Keratinocyte (primary cell): ENCODE measurements around the gene DOC2A. TPM values are rescaled to one million over a fixed set of nuclear protein-coding genes. Genes with fewer than 3 reads are reported as not detected.

Source experiments
- DNase-seq: peaks from one replicate; pipeline ENCODE4 v3.0.0-alpha.2; 2011; ENCODE audit warnings: low read depth, missing footprints, low spot score
- FAIRE-seq: peaks from 2 replicates; lab custom pipeline; 2011; peaks lifted over from hg19 to GRCh38; lab: Jason Lieb, UNC
- H2AFZ ChIP-seq: 2 replicates; pipeline ENCODE4 v1.6.0; 2012; ENCODE audit warnings: low read length, control low read depth, inconsistent platforms; ENCODE audit not compliant: control insufficient read depth
- H3K27ac ChIP-seq: 2 replicates; pipeline ENCODE4 v1.5.1; 2011; ENCODE audit warnings: low read length; ENCODE audit not compliant: control insufficient read depth, insufficient read depth
- H3K27me3 ChIP-seq: 3 replicates; pipeline ENCODE4 v1.6.0; 2011; ENCODE audit warnings: low read length; ENCODE audit not compliant: control insufficient read depth, insufficient read depth; ENCODE audit errors: extremely low read depth
- H3K36me3 ChIP-seq, 2 experiments: 2 replicates in 1 of 2; 3 replicates in 1 of 2; pipeline ENCODE4 v1.5.1; 2011; ENCODE audit warnings: low read length in 2 of 2, mild to moderate bottlenecking in 1 of 2; ENCODE audit not compliant: control insufficient read depth in 2 of 2, insufficient read depth in 2 of 2; ENCODE audit errors: extremely low read depth in 1 of 2
- H3K4me1 ChIP-seq: 3 replicates; pipeline ENCODE4 v1.5.1; 2011; ENCODE audit warnings: low read length; ENCODE audit not compliant: control insufficient read depth, insufficient read depth; ENCODE audit errors: extremely low read depth
- H3K4me2 ChIP-seq: 3 replicates; pipeline ENCODE4 v1.6.0; 2011; ENCODE audit warnings: low read depth, low read length; ENCODE audit not compliant: control insufficient read depth, insufficient read depth; ENCODE audit errors: extremely low read depth
- H3K4me3 ChIP-seq, 3 experiments: fragments of 200-600 bp in 1 of 3; sonication (generic) in 1 of 3; 2 replicates in 2 of 3; 3 replicates in 1 of 3; pipeline ENCODE4 v1.5.1; 2011 to 2016; ENCODE audit warnings: low read length in 3 of 3, mild to moderate bottlenecking in 3 of 3, control low read depth in 2 of 3, inconsistent platforms in 1 of 3, low read depth in 1 of 3, mixed read lengths in 1 of 3, mixed run types in 1 of 3, moderate library complexity in 1 of 3; ENCODE audit not compliant: control insufficient read depth in 2 of 3, insufficient read depth in 2 of 3; ENCODE audit errors: extremely low read depth in 1 of 3
- H3K79me2 ChIP-seq: 2 replicates; pipeline ENCODE4 v1.6.0; 2012; ENCODE audit warnings: low read length; ENCODE audit not compliant: control insufficient read depth, insufficient read depth
- H3K9ac ChIP-seq: 3 replicates; pipeline ENCODE4 v1.6.0; 2011; ENCODE audit warnings: low read length; ENCODE audit not compliant: control insufficient read depth, insufficient read depth; ENCODE audit errors: extremely low read depth
- H3K9me1 ChIP-seq: 3 replicates; pipeline ENCODE4 v1.6.0; 2011; ENCODE audit warnings: low read length; ENCODE audit not compliant: control insufficient read depth, insufficient read depth; ENCODE audit errors: extremely low read depth
- H3K9me3 ChIP-seq: 2 replicates; pipeline ENCODE4 v1.5.1; 2012; ENCODE audit warnings: low read depth, low read length; ENCODE audit not compliant: control insufficient read depth
- H4K20me1 ChIP-seq: 3 replicates; pipeline ENCODE4 v1.6.0; 2011; ENCODE audit warnings: low read length; ENCODE audit not compliant: control insufficient read depth, insufficient read depth; ENCODE audit errors: extremely low read depth
- EZH2 ChIP-seq: IDR thresholded peaks from one replicate; pipeline ENCODE4 v1.6.1; 2012; ENCODE audit warnings: inconsistent platforms, mild to moderate bottlenecking, low read length, moderate library complexity
- dilution Hi-C: fragments of 300-500 bp; cut with MboI; formaldehyde crosslinking; loops from one replicate; pipeline ENCODE4 v1.7.0; 2020; ENCODE audit warnings: low sequenced_read_pairs; ENCODE audit not compliant: extremely low pct_ligation_motif_present
- polyA plus RNA-seq, 5 experiments: library from polyadenylated mRNA; depleted of rRNA in 3 of 5; stranded (reverse) in 3 of 5; stranded (forward) in 1 of 5; unstranded in 1 of 5; fragments of >200 nt; gene quantifications; 1 replicate in 1 of 5; 2 replicates in 3 of 5; 3 replicates in 1 of 5; pipeline versions ENCODE4 v1.2.1 to v1.2.3, GENCODE V29; 2011 to 2012; ENCODE audit warnings: missing spikeins in 2 of 5, low read depth in 1 of 5, low replicate concordance in 1 of 5
- TF ChIP-seq, protein P1 (sequence below), 3 experiments: IDR thresholded peaks in 1 of 3; conservative IDR thresholded peaks in 1 of 3; optimal IDR thresholded peaks in 1 of 3; 2 replicates in 2 of 3; 3 replicates in 1 of 3; pipeline versions ENCODE3 to v1.5.1; 2011; ENCODE audit warnings: low read length in 3 of 3, mild to moderate bottlenecking in 3 of 3, moderate library complexity in 2 of 3, control low read depth in 1 of 3, inconsistent platforms in 1 of 3; ENCODE audit not compliant: insufficient read depth in 2 of 3; ENCODE audit errors: extremely low read depth in 1 of 3

Gene DOC2A
- polyA plus RNA-seq, 1 donor (not counting 4 experiments of a cell fraction or from before 2014, with no cell fraction given): 0.26 TPM

DNA sequence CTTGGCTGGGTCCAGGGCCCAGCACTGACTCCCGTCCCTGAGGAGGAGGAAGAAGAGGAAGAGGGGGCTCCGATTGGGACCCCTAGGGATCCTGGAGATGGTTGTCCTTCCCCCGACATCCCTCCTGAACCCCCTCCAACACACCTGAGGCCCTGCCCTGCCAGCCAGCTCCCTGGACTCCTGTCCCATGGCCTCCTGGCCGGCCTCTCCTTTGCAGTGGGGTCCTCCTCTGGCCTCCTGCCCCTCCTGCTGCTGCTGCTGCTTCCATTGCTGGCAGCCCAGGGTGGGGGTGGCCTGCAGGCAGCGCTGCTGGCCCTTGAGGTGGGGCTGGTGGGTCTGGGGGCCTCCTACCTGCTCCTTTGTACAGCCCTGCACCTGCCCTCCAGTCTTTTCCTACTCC lies 23.9 kb downstream of the DOC2A start:
- H3K27me3 ChIP-seq: no peaks in the 10 kb centered on the region
- H3K4me3 ChIP-seq: no peak overlapping the region
- H3K9ac ChIP-seq: no peak overlapping the region
- H3K9me3 ChIP-seq: no peaks in the 10 kb centered on the region
- DNase-seq (no peak), FAIRE-seq (no peak)
- no peak overlapping the region for H3K4me2 ChIP-seq
- peaks cover 52 to 64% of the 10 kb centered on the region in 2 experiments for H3K36me3 ChIP-seq
- H3K4me1 ChIP-seq: no peaks in the 10 kb centered on the region
- H4K20me1 ChIP-seq: no peaks in the 10 kb centered on the region
- no peaks in the 10 kb centered on the region for H3K9me1 ChIP-seq
- TF ChIP-seq EZH2: no peak
- TF ChIP-seq, protein P1, sequence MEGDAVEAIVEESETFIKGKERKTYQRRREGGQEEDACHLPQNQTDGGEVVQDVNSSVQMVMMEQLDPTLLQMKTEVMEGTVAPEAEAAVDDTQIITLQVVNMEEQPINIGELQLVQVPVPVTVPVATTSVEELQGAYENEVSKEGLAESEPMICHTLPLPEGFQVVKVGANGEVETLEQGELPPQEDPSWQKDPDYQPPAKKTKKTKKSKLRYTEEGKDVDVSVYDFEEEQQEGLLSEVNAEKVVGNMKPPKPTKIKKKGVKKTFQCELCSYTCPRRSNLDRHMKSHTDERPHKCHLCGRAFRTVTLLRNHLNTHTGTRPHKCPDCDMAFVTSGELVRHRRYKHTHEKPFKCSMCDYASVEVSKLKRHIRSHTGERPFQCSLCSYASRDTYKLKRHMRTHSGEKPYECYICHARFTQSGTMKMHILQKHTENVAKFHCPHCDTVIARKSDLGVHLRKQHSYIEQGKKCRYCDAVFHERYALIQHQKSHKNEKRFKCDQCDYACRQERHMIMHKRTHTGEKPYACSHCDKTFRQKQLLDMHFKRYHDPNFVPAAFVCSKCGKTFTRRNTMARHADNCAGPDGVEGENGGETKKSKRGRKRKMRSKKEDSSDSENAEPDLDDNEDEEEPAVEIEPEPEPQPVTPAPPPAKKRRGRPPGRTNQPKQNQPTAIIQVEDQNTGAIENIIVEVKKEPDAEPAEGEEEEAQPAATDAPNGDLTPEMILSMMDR (optimal IDR thresholded peaks at IDR 0.05 in 1 of 3, IDR thresholded peaks at IDR 0.05 in 1 of 3, conservative IDR thresholded peaks at IDR 0.05 in 1 of 3; ENCODE audit: extremely low read depth in 1 of 3, insufficient read depth in 2 of 3, low read length in 3 of 3): no peak
- dilution Hi-C loops: no loop called here
- no peak overlapping the region for H2AFZ ChIP-seq
- no peaks in the 10 kb centered on the region for H3K79me2 ChIP-seq
- H3K27ac ChIP-seq: no peak overlapping the region

- no peaks in the 10 kb centered on the region for H3K9me1 ChIP-seq
- no peaks in the 10 kb centered on the region for H3K4me1 ChIP-seq
- dilution Hi-C loops: no loop called here
- no peak overlapping the region for H3K9ac ChIP-seq
- H4K20me1 ChIP-seq: no peaks in the 10 kb centered on the region
- no peak overlapping the region for H3K4me3 ChIP-seq
- no peaks in the 10 kb centered on the region for H3K27me3 ChIP-seq
- no peak overlapping the region for H3K4me2 ChIP-seq
- H3K9me3 ChIP-seq: no peaks in the 10 kb centered on the region
- no peaks in the 10 kb centered on the region for H3K79me2 ChIP-seq
- no peak overlapping the region for H2AFZ ChIP-seq
- no peak for TF ChIP-seq EZH2
- TF ChIP-seq, protein P1 (optimal IDR thresholded peaks at IDR 0.05 in 1 of 3, IDR thresholded peaks at IDR 0.05 in 1 of 3, conservative IDR thresholded peaks at IDR 0.05 in 1 of 3; ENCODE audit: extremely low read depth in 1 of 3, insufficient read depth in 2 of 3, low read length in 3 of 3): no peak
- DNase-seq (no peak), FAIRE-seq (no peak)
- H3K27ac ChIP-seq: no peak overlapping the region
- H3K36me3 ChIP-seq: peaks cover 50 to 66% of the 10 kb centered on the region in 2 experiments
Observed at GRCh38 chr16:29986231-29986630, 24.6 kb downstream of the DOC2A start.
